Erythroblast (primary cell): ENCODE measurements around the gene NOL4L.

Experiments used
- GATA1 ChIP-seq: IDR thresholded peaks from 2 replicates; pipeline ENCODE4 v1.6.1; 2011; ENCODE audit warnings: low read depth, mild to moderate bottlenecking, control low read depth, low read length, moderate library complexity
- POLR2A ChIP-seq: IDR thresholded peaks from 2 replicates; pipeline ENCODE4 v1.6.1; 2011; ENCODE audit warnings: mild to moderate bottlenecking, low read length

DNA sequence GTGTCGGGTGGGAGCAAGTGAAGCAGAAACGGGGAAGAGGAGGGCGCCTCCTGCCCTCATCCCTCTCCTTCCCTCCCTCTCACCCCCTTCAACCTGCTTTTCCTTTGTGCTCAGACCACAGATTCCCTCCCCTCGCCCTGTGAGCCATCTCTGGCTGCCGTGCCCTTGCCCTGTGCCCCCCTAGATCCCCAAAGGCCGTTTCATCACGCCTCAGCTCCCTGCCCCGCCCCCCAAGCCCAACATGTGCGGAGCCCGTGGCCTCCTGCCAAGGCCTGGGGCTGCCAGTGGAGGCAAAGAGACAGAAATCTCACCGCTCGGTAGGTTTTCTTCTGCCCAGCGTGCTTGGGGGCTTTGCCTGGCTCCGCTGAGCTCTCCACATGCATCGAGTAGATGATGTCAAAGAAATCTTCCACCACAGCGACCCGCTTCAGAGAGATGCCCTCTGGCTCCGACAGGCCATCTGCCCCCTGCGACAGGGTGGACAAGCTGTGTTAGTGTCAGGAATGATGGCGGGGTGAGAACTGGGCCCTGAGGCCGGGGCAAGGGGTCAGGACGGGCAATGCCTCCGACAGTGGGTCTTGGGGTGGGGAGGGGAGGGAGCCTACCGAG lies 57.6 kb downstream of the NOL4L start:
- TF ChIP-seq POLR2A: no peak
- no peak for TF ChIP-seq GATA1
